Liver (tissue), 9 donors: ENCODE measurements around the gene DNAAF3. TPM values are rescaled to one million over a fixed set of nuclear protein-coding genes. Genes with fewer than 3 reads are reported as not detected.
"Not testable (repeated sequence)": the region's sequence is repeated elsewhere in the genome, so short reads cannot be mapped to it uniquely, and the experiment has no call there.

Experiments
- DNase-seq: peaks from one replicate; pipeline ENCODE4 v3.0.0-alpha.2; 2017; ENCODE audit warnings: low spot score
- H3K27ac ChIP-seq, 2 donors: one replicate each; pipeline ENCODE4 v1.7.0; 2013; ENCODE audit warnings: inconsistent platforms in 2 of 2, low read length in 2 of 2, control low read depth in 1 of 2, low read depth in 1 of 2, mild to moderate bottlenecking in 1 of 2
- H3K27me3 ChIP-seq, 4 donors: one replicate each; pipeline versions ENCODE4 v1.6.1 to v1.7.0; 2013; ENCODE audit warnings: low read length in 3 of 4, inconsistent platforms in 1 of 4, mild to moderate bottlenecking in 1 of 4, moderate library complexity in 1 of 4; ENCODE audit not compliant: control insufficient read depth in 4 of 4, insufficient read depth in 4 of 4
- H3K36me3 ChIP-seq, 4 donors: one replicate each; pipeline versions ENCODE4 v1.6.1 to v1.7.0; 2013; ENCODE audit warnings: low read length in 3 of 4, mild to moderate bottlenecking in 3 of 4, low read depth in 1 of 4, moderate library complexity in 1 of 4; ENCODE audit not compliant: control insufficient read depth in 4 of 4, insufficient read depth in 3 of 4
- H3K4me1 ChIP-seq, 4 donors: one replicate each; pipeline versions ENCODE4 v1.6.1 to v1.7.0; 2013; ENCODE audit warnings: low read length in 3 of 4, mild to moderate bottlenecking in 3 of 4, moderate library complexity in 1 of 4; ENCODE audit not compliant: control insufficient read depth in 4 of 4, insufficient read depth in 4 of 4
- H3K4me3 ChIP-seq, 3 donors: one replicate each; pipeline versions ENCODE4 v1.6.1 to v1.7.0; 2013; ENCODE audit warnings: low read length in 3 of 3, control low read depth in 1 of 3, low read depth in 1 of 3, mild to moderate bottlenecking in 1 of 3
- H3K9ac ChIP-seq, 2 donors: one replicate each; pipeline ENCODE4 v1.7.0; 2013; ENCODE audit warnings: low read length in 2 of 2, mild to moderate bottlenecking in 2 of 2, moderate library complexity in 2 of 2, control low read depth in 1 of 2, low read depth in 1 of 2
- H3K9me3 ChIP-seq, 4 donors: one replicate each; pipeline versions ENCODE4 v1.6.1 to v1.7.0; 2013; ENCODE audit warnings: low read length in 3 of 4; ENCODE audit not compliant: control insufficient read depth in 4 of 4
- EGR1 ChIP-seq, 2 donors: IDR thresholded peaks; 2 replicates each; pipeline ENCODE4 v1.6.1; 2016 to 2018; ENCODE audit warnings: antibody characterized with exemption in 2 of 2, low read depth in 2 of 2
- FOXA1 ChIP-seq: IDR thresholded peaks from 2 replicates; pipeline ENCODE4 v1.6.1; 2016; ENCODE audit warnings: antibody characterized with exemption
- GABPA ChIP-seq, 2 donors: IDR thresholded peaks in 1 of 2; conservative IDR thresholded peaks in 1 of 2; 2 replicates each; pipeline ENCODE4 v1.6.1; 2016; ENCODE audit warnings: antibody characterized with exemption in 2 of 2, mild to moderate bottlenecking in 1 of 2, moderate library complexity in 1 of 2
- HNF4A ChIP-seq, 2 donors: conservative IDR thresholded peaks; 2 replicates each; pipeline ENCODE4 v1.6.1; 2016; ENCODE audit warnings: antibody characterized with exemption in 2 of 2, mild to moderate bottlenecking in 2 of 2
- HNF4G ChIP-seq: IDR thresholded peaks from 2 replicates; pipeline ENCODE4 v1.6.1; 2016; ENCODE audit warnings: antibody characterized with exemption
- NR2F2 ChIP-seq: IDR thresholded peaks from 2 replicates; pipeline ENCODE4 v1.6.1; 2016; ENCODE audit warnings: antibody characterized with exemption
- SP1 ChIP-seq: IDR thresholded peaks from 2 replicates; pipeline ENCODE4 v1.6.1; 2018; ENCODE audit warnings: antibody characterized with exemption, mild to moderate bottlenecking
- TAF1 ChIP-seq: conservative IDR thresholded peaks from 2 replicates; pipeline ENCODE4 v1.6.1; 2016; ENCODE audit warnings: antibody characterized with exemption, mild to moderate bottlenecking
- YY1 ChIP-seq: IDR thresholded peaks from 2 replicates; pipeline ENCODE4 v1.6.1; 2016; ENCODE audit warnings: antibody characterized with exemption, mild to moderate bottlenecking
- WGBS: extraction: QIAGEN DNeasy Blood & Tissue Kit; methylation state at CpG from one replicate; pipeline ENCODE4 v1.1.7; 2013; 5-methylcytosine and 5-hydroxymethylcytosine counted together
- polyA plus RNA-seq, 2 donors: library from polyadenylated mRNA; stranded (reverse) in 1 of 2; unstranded in 1 of 2; fragments of 200-250 nt in 1 of 2; fragments of >200 nt in 1 of 2; fragmentation: Nextera tagmentation in 1 of 2; extraction: Ambion mirVana in 1 of 2; gene quantifications; one replicate each; pipeline versions ENCODE4 v1.2.1 to v1.2.3, GENCODE V29; 2013 to 2015
- total RNA-seq, 2 donors: library from RNA; depleted of rRNA; stranded (reverse); fragments of >200 nt; gene quantifications; one replicate each; pipeline ENCODE4 v1.2.3, GENCODE V29; 2014
- TF ChIP-seq, protein P1 (sequence below): IDR thresholded peaks from 2 replicates; pipeline ENCODE4 v1.6.1; 2016; ENCODE audit warnings: antibody characterized with exemption
- TF ChIP-seq, protein P2 (sequence below): IDR thresholded peaks from 2 replicates; pipeline ENCODE4 v1.6.1; 2016; ENCODE audit warnings: antibody characterized with exemption
- TF ChIP-seq, protein P3 (sequence below): IDR thresholded peaks from 2 replicates; pipeline ENCODE4 v1.6.1; 2016; ENCODE audit warnings: antibody characterized with exemption
- TF ChIP-seq, protein P4 (sequence below): IDR thresholded peaks from 2 replicates; pipeline ENCODE4 v1.6.1; 2016; ENCODE audit warnings: antibody characterized with exemption, mild to moderate bottlenecking
- donor health status: healthy.
- donor health status: healthy.
- donor health status: healthy.
- donor health status: healthy.
- donor health status: healthy.

The DNAAF3 gene
- total and polyA plus RNA-seq, 4 donors, result 0.18 to 0.64 (median 0.37) TPM

DNA sequence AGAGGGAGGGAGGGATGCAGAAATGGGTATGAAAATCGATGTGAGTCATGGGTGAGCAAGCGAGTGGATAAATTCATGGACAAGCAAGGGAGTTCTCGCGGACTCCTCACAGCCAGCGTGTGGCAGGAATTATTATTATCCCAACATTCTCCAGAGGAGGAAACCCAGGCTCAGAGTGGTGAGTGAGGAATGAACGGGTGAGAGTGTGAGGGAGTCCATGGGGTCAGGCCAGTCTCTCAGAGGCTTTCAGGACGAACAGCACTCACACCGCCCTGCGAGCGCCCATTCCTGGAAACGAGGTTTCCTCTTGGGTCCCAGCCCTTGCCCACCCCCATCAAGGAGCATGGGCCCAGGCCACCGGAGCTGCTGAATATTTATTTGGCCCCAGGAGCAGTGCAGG, 6.3 kb upstream of the DNAAF3 start (continued):
- TF ChIP-seq, protein P1, sequence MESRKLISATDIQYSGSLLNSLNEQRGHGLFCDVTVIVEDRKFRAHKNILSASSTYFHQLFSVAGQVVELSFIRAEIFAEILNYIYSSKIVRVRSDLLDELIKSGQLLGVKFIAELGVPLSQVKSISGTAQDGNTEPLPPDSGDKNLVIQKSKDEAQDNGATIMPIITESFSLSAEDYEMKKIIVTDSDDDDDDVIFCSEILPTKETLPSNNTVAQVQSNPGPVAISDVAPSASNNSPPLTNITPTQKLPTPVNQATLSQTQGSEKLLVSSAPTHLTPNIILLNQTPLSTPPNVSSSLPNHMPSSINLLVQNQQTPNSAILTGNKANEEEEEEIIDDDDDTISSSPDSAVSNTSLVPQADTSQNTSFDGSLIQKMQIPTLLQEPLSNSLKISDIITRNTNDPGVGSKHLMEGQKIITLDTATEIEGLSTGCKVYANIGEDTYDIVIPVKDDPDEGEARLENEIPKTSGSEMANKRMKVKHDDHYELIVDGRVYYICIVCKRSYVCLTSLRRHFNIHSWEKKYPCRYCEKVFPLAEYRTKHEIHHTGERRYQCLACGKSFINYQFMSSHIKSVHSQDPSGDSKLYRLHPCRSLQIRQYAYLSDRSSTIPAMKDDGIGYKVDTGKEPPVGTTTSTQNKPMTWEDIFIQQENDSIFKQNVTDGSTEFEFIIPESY, result no peak
- TF ChIP-seq, protein P2, sequence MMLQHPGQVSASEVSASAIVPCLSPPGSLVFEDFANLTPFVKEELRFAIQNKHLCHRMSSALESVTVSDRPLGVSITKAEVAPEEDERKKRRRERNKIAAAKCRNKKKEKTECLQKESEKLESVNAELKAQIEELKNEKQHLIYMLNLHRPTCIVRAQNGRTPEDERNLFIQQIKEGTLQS, result no peak
- TF ChIP-seq SP1 (no peak), EGR1 (IDR thresholded peaks at IDR 0.05; ENCODE audit: low read depth in 2 of 2) (no peak), FOXA1 (no peak), TAF1 (no peak), GABPA (IDR thresholded peaks at IDR 0.05 in 1 of 2, conservative IDR thresholded peaks at IDR 0.05 in 1 of 2) (no peak)
- TF ChIP-seq, protein P3, sequence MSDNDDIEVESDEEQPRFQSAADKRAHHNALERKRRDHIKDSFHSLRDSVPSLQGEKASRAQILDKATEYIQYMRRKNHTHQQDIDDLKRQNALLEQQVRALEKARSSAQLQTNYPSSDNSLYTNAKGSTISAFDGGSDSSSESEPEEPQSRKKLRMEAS, result no peak

DNA sequence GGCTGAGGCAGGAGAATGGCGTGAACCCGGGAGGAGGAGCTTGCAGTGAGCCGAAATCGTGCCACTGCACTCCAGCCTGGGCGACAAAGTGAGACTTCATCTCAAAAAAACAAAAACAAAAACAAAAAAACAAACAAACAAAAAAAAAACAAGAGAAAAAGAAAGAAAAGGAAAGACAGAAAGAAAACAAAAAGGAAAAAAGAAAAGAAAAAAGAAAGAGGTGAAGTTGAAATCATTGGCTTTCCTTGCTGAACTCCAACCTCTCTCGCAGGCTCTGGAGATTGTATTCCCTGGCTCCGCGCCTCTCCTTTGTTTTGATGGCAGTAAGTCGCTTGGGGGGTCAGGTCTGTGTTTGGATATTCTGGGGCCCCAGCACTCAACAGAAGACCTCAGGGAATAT, 5.9 kb upstream of the DNAAF3 start:
- not testable (repeated sequence) for H3K9ac ChIP-seq, DNase-seq, H3K27ac ChIP-seq, H3K9me3 ChIP-seq, H3K36me3 ChIP-seq, H3K4me1 ChIP-seq, H3K4me3 ChIP-seq
- H3K27me3 ChIP-seq, result peaks cover 4 to 12% (median 10%) of the 10 kb centered on the region in 4 donors
- WGBS, result 63% methylated on average over 9 of the region's 9 CpGs

DNA sequence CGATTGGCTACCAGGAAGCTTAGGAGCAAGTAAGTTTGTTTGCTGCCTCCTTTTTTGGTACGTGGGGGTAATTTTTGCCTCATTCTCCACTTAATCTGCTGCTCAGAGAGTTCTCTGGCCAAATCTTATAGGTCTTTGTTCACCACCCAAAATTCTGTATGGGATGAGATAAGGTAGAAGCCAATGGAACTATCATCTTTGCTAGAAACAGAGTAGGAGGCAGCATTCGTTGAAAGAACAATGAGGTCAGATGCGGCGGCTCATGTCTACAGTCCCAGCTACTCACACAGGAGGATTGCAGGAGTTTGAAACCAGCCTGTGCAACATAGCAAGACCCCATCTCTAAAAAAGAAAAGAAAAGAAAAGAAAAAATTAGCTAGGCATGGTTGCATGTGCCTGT, 5.0 kb upstream of the DNAAF3 start:
- H3K36me3 ChIP-seq, result no peaks in the 10 kb centered on the region
- no peak overlapping the region for H3K9ac ChIP-seq
- WGBS, result 77% methylated on average over 5 of the region's 5 CpGs
- DNase-seq, result no peak
- peaks cover 0 to 5% (median 0%) of the 10 kb centered on the region in 4 donors for H3K4me1 ChIP-seq
- H3K27ac ChIP-seq, result no peak overlapping the region
- no peaks in the 10 kb centered on the region for H3K9me3 ChIP-seq
- H3K4me3 ChIP-seq, result no peak overlapping the region
- TF ChIP-seq, protein P4, sequence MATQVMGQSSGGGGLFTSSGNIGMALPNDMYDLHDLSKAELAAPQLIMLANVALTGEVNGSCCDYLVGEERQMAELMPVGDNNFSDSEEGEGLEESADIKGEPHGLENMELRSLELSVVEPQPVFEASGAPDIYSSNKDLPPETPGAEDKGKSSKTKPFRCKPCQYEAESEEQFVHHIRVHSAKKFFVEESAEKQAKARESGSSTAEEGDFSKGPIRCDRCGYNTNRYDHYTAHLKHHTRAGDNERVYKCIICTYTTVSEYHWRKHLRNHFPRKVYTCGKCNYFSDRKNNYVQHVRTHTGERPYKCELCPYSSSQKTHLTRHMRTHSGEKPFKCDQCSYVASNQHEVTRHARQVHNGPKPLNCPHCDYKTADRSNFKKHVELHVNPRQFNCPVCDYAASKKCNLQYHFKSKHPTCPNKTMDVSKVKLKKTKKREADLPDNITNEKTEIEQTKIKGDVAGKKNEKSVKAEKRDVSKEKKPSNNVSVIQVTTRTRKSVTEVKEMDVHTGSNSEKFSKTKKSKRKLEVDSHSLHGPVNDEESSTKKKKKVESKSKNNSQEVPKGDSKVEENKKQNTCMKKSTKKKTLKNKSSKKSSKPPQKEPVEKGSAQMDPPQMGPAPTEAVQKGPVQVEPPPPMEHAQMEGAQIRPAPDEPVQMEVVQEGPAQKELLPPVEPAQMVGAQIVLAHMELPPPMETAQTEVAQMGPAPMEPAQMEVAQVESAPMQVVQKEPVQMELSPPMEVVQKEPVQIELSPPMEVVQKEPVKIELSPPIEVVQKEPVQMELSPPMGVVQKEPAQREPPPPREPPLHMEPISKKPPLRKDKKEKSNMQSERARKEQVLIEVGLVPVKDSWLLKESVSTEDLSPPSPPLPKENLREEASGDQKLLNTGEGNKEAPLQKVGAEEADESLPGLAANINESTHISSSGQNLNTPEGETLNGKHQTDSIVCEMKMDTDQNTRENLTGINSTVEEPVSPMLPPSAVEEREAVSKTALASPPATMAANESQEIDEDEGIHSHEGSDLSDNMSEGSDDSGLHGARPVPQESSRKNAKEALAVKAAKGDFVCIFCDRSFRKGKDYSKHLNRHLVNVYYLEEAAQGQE, result no peak
- no peak for TF ChIP-seq GABPA (IDR thresholded peaks at IDR 0.05 in 1 of 2, conservative IDR thresholded peaks at IDR 0.05 in 1 of 2)
- TF ChIP-seq NR2F2, result no peak
- no peak for TF ChIP-seq HNF4A (conservative IDR thresholded peaks at IDR 0.05)
- no peak for TF ChIP-seq FOXA1
- TF ChIP-seq, protein P2, result no peak
- no peak for TF ChIP-seq YY1
- no peak for TF ChIP-seq HNF4G
- peaks cover 5 to 15% (median 8%) of the 10 kb centered on the region in 4 donors for H3K27me3 ChIP-seq
